T-helper 2 cell treated with Interferon-gamma antibody and Interleukin-4, amounts not matched to agents 5 μg/mL and 100 μg/mL, for 36 hours (primary cell): ENCODE data around the gene FSCN2.

Experiments used
- DNase-seq: peaks from one replicate; pipeline ENCODE4 v3.0.0; 2021; ENCODE audit warnings: low spot score
- H3K27ac Mint-ChIP-seq: one replicate; pipeline ENCODE4 v1.8.0; 2021; ENCODE audit warnings: mild to moderate bottlenecking, mixed read lengths
- H3K27me3 Mint-ChIP-seq: one replicate; pipeline ENCODE4 v1.8.0; 2021; ENCODE audit warnings: low read depth, mixed read lengths
- H3K36me3 Mint-ChIP-seq: one replicate; pipeline ENCODE4 v1.8.0; 2021; ENCODE audit warnings: low read depth, mixed read lengths
- H3K4me1 Mint-ChIP-seq: one replicate; pipeline ENCODE4 v1.8.0; 2021; ENCODE audit warnings: low read depth, mixed read lengths
- H3K4me3 Mint-ChIP-seq: one replicate; pipeline ENCODE4 v1.8.0; 2022; ENCODE audit warnings: mild to moderate bottlenecking, moderate library complexity, mixed read lengths
- H3K9me3 Mint-ChIP-seq: one replicate; pipeline ENCODE4 v1.8.0; 2021; ENCODE audit warnings: mixed read lengths

FSCN2 gene

GRCh38 chr17:81566461-81567126, 38.4 kb downstream of the FSCN2 start:
- Mint-ChIP-seq H3K9me3 (no peaks in the 10 kb centered on the region), H3K27ac (no peak overlapping the region), H3K27me3 (no peaks in the 10 kb centered on the region), H3K36me3 (peaks cover 47% of the 10 kb centered on the region), H3K4me1 (no peaks in the 10 kb centered on the region), H3K4me3 (no peak overlapping the region)
- no peak for DNase-seq

DNA sequence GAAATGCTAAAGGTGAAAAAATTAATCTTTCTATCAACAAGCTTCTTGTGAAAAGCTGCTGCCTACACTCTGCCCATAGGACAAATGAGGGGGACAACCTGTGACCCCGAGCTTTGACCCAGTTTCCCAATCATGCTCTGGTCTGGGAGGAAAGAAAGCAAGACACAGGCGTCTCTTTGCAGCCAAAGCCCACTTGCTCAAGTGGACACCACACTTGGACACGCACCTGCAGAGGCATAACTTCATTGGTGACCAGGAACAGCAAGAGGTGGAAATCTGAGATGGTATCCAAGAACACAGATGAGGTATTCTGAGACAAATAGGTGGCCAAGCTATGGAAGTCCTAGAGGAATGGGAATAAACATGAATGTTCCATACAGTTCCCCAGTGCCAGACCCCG, 39.0 kb downstream of the FSCN2 start:
- no peaks in the 10 kb centered on the region for H3K4me1 Mint-ChIP-seq
- no peaks in the 10 kb centered on the region for H3K27me3 Mint-ChIP-seq
- peaks cover 47% of the 10 kb centered on the region for H3K36me3 Mint-ChIP-seq
- H3K27ac Mint-ChIP-seq = no peak overlapping the region
- no peak overlapping the region for H3K4me3 Mint-ChIP-seq
- no peaks in the 10 kb centered on the region for H3K9me3 Mint-ChIP-seq
- DNase-seq = no peak

DNA sequence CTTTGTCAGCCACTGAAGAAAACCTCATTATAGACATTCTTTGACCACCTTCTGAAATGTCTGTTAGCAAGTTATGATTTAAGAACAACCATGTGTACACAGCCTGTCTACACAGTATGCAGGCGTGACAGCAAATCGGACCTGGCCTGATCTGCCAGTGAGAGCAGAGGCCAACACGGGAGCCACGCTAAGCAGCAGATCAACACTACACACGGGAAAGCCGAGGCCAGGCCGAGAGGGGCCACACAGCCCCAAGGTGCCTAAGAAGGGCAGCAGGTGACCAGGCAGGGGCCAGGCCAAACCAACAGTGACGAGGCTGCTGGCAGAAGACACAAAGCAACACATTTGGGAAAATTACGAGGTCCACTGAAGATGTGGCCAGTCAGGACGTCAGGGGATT, 40.2 kb downstream of the FSCN2 start:
- H3K9me3 Mint-ChIP-seq = no peaks in the 10 kb centered on the region
- H3K27me3 Mint-ChIP-seq = no peaks in the 10 kb centered on the region
- no peak for DNase-seq
- H3K36me3 Mint-ChIP-seq = peaks cover 44% of the 10 kb centered on the region
- no peak overlapping the region for H3K27ac Mint-ChIP-seq
- no peaks in the 10 kb centered on the region for H3K4me1 Mint-ChIP-seq
- no peak overlapping the region for H3K4me3 Mint-ChIP-seq

GRCh38 chr17:81569986-81570514, 41.9 kb downstream of the FSCN2 start:
- H3K27ac Mint-ChIP-seq = no peak overlapping the region

DNA sequence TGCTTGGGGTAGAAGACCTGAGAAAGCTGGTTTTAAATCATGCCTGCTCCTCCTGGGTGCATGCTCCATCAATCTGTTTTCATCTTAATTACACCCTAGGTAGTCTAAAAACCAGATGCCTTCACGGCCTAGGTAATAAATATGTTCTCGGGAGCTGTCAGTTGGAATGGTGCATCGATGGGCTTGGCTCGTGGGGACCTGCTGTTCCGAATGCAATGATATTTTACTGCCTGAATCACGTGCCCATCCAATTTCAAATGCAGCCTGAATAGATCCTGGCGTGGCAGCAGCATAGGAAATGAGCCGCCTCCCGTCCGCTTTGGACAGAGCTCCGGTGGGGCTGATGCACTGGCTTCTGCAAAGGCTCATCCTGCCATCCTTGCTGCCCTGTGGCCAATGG, 42.8 kb downstream of the FSCN2 start:
- Mint-ChIP-seq H3K9me3 (no peaks in the 10 kb centered on the region), H3K4me3 (no peak overlapping the region), H3K36me3 (peaks cover 35% of the 10 kb centered on the region), H3K27ac (no peak overlapping the region), H3K27me3 (no peaks in the 10 kb centered on the region), H3K4me1 (no peaks in the 10 kb centered on the region)
- DNase-seq = no peak

More at GRCh38 chr17:81569986-81570514, 41.9 kb downstream of the FSCN2 start:
- Mint-ChIP-seq H3K27me3 (no peaks in the 10 kb centered on the region), H3K4me3 (no peak overlapping the region), H3K4me1 (no peaks in the 10 kb centered on the region), H3K36me3 (peaks cover 42% of the 10 kb centered on the region), H3K9me3 (no peaks in the 10 kb centered on the region)
- DNase-seq = no peak

- no peaks in the 10 kb centered on the region for H3K27me3 Mint-ChIP-seq
- H3K9me3 Mint-ChIP-seq = no peaks in the 10 kb centered on the region
- no peak overlapping the region for H3K4me3 Mint-ChIP-seq
- no peaks in the 10 kb centered on the region for H3K4me1 Mint-ChIP-seq
- peaks cover 31% of the 10 kb centered on the region for H3K36me3 Mint-ChIP-seq
- no peak for DNase-seq
- H3K27ac Mint-ChIP-seq = no peak overlapping the region
These were observed 44.5 kb downstream of the FSCN2 start for GRCh38 chr17:81572563-81573168.

GRCh38 chr17:81573794-81574642, 45.8 kb downstream of the FSCN2 start:
- H3K4me3 Mint-ChIP-seq = no peak overlapping the region

DNA sequence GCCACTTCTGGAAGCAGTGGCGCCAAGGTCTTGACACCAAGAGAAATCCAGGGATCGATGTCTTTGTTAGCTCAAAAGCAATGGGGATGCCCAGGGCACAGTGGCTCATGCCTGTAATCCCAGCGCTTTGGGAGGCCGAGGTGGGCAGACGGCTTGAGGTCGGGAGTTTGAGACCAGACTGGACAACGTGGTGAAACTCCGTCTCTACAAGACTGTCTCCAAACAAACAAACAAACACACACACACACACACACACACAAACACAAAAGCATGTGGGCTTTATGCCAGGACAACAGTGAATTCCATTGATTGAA, 46.4 kb downstream of the FSCN2 start:
- Mint-ChIP-seq H3K9me3 (no peaks in the 10 kb centered on the region), H3K36me3 (peaks cover 28% of the 10 kb centered on the region), H3K4me1 (no peaks in the 10 kb centered on the region), H3K27ac (no peak overlapping the region), H3K4me3 (no peak overlapping the region), H3K27me3 (no peaks in the 10 kb centered on the region)
- no peak for DNase-seq

More at GRCh38 chr17:81573794-81574642, 45.8 kb downstream of the FSCN2 start:
- peaks cover 27% of the 10 kb centered on the region for H3K36me3 Mint-ChIP-seq
- no peak for DNase-seq
- no peaks in the 10 kb centered on the region for H3K9me3 Mint-ChIP-seq
- H3K27me3 Mint-ChIP-seq = no peaks in the 10 kb centered on the region
- H3K27ac Mint-ChIP-seq = no peak overlapping the region
- H3K4me1 Mint-ChIP-seq = no peaks in the 10 kb centered on the region

GRCh38 chr17:81575836-81576235, 47.7 kb downstream of the FSCN2 start:
- DNase-seq = no peak
- Mint-ChIP-seq H3K4me1 (peaks cover 2% of the 10 kb centered on the region), H3K4me3 (no peak overlapping the region), H3K27ac (no peak overlapping the region), H3K9me3 (no peaks in the 10 kb centered on the region), H3K36me3 (peaks cover 28% of the 10 kb centered on the region), H3K27me3 (no peaks in the 10 kb centered on the region)

- Mint-ChIP-seq H3K4me3 (no peak overlapping the region), H3K36me3 (peaks cover 27% of the 10 kb centered on the region), H3K4me1 (peaks cover 2% of the 10 kb centered on the region), H3K27me3 (no peaks in the 10 kb centered on the region), H3K27ac (no peak overlapping the region), H3K9me3 (no peaks in the 10 kb centered on the region)
- DNase-seq = no peak
These were observed 48.6 kb downstream of the FSCN2 start for GRCh38 chr17:81576621-81577277.

DNA sequence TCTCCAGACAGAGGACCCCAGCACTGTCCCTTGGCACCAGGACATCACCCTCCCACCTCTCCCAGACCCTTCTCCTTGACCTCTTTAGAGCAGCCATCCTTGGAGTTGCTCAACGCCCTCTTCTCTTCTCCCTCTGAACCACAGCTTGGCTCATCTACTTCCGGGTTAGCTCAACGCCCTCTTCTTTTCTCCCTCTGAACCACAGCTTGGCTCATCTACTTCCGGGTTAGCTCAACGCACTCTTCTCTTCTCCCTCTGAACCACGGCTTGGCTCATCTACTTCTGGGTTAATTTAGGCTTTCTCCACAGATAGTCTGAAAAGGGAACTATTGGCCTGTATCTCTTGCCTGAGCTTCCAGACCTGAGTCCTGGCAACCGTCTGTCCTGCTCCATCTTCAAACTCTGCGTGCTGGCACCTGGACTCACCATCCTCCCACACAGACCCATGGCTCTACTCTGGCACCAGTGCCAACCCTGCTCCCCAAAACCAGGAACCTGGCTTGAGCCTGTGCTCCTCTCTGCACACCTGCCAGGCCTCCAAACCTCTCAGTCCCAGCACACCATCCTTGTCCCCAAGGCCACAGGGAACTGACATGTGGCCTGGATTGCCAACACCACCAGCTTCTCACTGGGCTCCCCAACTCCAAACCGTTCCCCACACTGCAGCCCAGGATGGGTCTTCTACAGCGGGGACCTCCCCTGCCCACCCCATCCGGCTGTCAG, 49.3 kb downstream of the FSCN2 start:
- H3K36me3 Mint-ChIP-seq = peaks cover 27% of the 10 kb centered on the region
- H3K27ac Mint-ChIP-seq = peak overlapping the region; percentile 5
- H3K9me3 Mint-ChIP-seq = no peaks in the 10 kb centered on the region
- no peak for DNase-seq
- no peak overlapping the region for H3K4me3 Mint-ChIP-seq
- H3K27me3 Mint-ChIP-seq = no peaks in the 10 kb centered on the region
- peaks cover 2% of the 10 kb centered on the region for H3K4me1 Mint-ChIP-seq

GRCh38 chr17:81578038-81578441, 49.9 kb downstream of the FSCN2 start:
- H3K9me3 Mint-ChIP-seq = no peaks in the 10 kb centered on the region
- no peaks in the 10 kb centered on the region for H3K27me3 Mint-ChIP-seq
- peaks cover 24% of the 10 kb centered on the region for H3K36me3 Mint-ChIP-seq
- H3K4me1 Mint-ChIP-seq = peaks cover 2% of the 10 kb centered on the region
- H3K4me3 Mint-ChIP-seq = no peak overlapping the region
- no peak for DNase-seq
- H3K27ac Mint-ChIP-seq = no peak overlapping the region

DNA sequence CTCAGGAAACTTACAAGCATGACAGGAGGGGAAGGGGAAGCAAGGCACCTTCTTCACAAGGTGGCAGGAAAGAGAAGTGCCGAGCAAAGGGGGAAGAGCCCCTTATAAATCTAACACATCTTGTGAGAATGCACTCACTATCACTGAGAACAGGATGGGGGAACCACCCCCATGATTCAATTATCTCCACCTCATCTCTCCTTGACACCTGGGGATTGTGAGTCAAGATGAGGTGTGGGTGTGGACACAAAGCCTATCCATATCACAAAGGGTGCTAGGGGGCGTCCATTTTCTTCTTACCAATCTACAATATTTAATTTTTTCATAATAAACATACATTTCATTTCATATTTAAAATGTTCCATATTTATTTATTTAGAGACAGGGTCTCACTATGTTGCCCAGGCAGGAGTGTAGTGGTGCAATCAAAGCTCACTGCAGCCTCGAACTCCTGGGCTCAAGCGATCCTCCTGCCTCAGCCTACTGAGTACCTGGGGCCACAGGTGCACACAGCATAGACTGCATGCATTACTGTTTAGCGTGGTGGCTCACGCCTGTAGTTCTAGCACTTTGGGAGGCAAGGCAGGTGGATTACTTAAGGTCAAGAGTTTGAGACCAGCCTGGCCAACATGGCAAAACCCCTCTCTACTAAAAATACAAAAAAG, 50.5 kb downstream of the FSCN2 start:
- no peaks in the 10 kb centered on the region for H3K9me3 Mint-ChIP-seq
- no peak for DNase-seq
- peaks cover 27% of the 10 kb centered on the region for H3K36me3 Mint-ChIP-seq
- peaks cover 2% of the 10 kb centered on the region for H3K4me1 Mint-ChIP-seq
- no peak overlapping the region for H3K4me3 Mint-ChIP-seq
- H3K27me3 Mint-ChIP-seq = no peaks in the 10 kb centered on the region
- H3K27ac Mint-ChIP-seq = no peak overlapping the region
